NCI-H82 treated with DMSO at 0.1 percent for 48 hours (cell line): ENCODE measurements around the gene CELF2.
"Not testable (repeated sequence)": the region's sequence is repeated elsewhere in the genome, so short reads cannot be mapped to it uniquely, and the experiment has no call there.

Source experiments
- DNase-seq: peaks from one replicate; lab custom pipeline; 2025; ENCODE audit not compliant: unreplicated experiment; lab: John Stamatoyannopoulos, UW

The CELF2 gene

DNA sequence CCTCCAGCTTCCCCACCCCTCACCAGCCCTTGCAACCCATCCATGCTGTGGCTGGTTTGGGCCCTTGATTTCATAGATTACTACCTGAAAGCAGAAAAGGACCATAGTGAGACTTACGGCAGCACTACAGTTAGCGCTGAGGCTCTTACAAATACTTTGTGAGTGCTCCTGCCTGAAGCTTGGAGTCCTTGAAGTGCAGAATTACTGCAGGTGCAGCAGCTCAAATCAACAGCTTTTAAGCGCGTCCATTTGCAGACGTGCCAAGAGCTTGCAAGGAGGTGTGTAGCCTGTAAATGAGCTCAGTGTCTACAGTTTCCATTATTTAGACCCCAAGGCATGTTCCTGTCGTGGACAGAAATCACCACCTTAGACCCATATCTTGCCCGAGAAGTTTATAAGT is 103.0 kb downstream of the CELF2 start:
- no peak for DNase-seq

GRCh38 chr10:11123892-11124291 is 106.2 kb downstream of the CELF2 start:
- DNase-seq, result not testable (repeated sequence)

- no peak for DNase-seq
Measured at GRCh38 chr10:11125004-11125403, 107.3 kb downstream of the CELF2 start.

DNA sequence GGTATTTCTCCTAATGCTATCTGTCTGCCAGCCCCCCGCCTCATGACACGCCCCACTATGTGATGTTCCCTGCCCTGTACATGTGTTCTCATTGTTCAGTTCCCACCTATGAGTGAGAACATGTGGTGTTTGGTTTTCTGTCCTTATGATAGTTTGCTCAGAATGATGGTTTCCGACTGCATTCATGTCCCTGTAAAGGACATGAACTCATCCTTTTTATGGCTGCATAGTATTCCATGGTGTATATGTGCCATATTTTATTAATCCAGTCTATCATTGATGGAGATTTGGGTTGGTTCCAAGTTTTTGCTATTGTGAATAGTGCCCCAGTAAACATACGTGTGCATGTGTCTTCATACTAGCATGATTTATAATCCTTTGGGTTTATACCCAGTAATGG is 109.3 kb downstream of the CELF2 start:
- DNase-seq, result not testable (repeated sequence)

DNA sequence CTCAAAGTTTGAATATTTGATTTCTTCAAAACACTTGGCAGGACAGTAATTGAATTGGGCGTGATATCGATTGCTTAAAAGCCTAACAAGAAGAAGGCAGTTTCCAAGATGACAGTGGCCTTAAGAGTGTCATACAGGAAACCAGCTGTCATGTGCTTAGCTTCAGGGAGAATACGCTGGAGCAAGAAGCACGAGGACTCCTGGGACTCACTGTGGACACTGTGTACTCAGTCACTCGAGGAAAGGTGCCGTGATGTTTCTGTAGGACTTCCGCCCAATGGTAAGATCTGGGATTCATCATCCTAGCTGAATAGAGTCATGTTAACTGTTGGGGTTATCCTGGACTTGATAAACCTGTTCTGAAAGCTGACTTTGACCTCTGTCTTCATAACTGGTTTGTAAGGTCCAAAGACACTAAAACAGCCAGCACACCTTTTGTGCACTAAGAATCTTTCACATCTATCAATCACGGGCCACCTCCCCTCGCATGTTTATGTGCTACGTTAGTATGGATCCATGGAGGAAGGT is 113.5 kb downstream of the CELF2 start:
- DNase-seq, result no peak

DNA sequence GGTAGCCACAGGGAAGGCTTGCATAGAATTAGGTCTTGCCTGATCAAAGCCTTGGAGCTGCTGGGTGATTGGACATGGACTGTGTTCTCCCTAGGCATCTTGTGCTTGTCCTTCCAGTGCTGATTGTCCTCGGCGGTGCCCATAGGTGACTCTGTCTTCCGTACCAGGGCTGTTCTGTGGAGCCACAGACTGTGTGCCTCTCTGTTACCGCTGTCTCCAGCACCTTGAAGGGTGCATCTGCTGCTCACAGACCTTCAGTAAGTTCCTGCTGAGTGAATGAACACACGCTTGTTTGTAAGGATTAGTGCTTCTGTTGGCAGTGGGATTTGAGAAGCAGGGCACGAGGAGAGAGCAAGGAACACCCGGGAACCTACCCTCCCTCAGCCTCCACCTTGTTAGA is 116.7 kb downstream of the CELF2 start:
- DNase-seq, result no peak

GRCh38 chr10:11135709-11136108 is 118.0 kb downstream of the CELF2 start:
- DNase-seq, result no peak

DNA sequence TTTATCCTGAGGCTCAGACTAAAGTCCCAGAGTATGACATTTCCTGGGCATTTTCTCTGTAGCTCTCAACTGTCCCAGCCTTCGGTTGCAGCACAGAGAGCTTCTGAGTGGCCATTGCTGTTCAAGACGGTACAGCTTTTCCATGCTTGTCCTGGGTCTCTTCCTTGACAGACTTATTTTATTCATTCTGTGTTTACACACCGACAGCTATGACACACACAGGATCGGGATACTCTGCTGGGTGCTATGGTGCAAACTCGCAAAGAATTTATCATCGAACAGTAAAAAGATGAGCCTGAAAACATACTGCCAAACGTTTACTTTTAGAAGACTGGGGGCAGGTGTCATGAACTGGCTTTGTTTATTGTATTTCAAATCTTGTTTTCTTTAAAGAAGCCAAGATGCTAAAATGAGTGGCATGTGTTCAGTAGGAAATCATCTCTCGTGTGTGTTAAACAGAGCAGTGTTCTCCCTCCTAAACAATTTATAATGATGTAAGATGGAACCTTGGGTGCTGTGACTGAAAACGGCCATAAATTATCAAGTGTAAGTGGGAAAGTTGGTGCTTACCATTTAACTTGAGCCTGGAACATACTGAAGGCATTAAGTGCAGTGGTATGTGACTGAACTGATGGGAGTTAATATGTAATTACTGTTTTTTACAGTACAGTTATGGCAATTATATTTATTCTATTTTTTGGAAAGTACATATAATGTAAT is 120.8 kb downstream of the CELF2 start:
- DNase-seq, result no peak

DNA sequence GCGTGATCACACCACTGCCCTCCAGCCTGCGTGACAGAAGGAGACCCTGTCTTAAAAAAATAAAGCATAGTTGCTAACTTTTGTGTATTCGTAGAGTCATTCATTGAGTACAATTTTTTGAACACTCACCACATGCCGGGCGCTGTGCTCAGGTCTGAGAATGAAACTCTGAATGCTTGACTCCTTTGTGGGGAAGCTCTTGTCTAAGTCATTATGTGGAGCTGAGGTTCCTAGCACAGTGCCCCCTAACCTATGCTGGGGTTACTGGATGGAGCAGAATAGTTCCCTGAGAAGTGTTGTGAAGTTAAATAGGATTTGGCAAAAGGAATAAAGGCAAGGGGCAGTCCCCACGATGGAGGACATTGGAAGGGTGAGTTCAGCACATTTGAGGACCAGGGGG is 123.3 kb downstream of the CELF2 start:
- no peak for DNase-seq

DNA sequence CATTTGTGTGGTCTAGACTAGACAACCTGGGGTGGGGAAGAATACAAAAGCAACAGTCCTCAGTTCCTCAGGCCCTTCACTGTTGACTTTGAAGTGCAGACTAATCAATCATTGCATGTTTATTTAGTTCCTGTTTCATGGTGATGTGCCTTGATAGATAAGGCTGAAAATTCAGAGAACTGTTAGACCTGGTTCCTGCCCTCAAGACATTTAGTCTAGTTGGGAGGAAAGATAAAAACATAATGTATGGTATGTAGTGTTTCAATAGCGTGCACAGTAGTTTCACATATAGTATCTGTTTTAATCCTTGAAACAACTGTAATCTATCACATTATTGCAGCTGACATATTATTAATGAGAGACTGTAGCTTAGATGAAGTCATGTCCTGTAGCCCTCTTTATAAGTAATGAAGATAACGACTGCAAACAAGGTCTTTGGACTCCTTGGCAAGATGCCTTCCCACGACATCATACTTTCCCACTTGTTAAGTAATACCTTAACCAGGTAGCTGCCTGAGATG is 124.0 kb downstream of the CELF2 start:
- no peak for DNase-seq

DNA sequence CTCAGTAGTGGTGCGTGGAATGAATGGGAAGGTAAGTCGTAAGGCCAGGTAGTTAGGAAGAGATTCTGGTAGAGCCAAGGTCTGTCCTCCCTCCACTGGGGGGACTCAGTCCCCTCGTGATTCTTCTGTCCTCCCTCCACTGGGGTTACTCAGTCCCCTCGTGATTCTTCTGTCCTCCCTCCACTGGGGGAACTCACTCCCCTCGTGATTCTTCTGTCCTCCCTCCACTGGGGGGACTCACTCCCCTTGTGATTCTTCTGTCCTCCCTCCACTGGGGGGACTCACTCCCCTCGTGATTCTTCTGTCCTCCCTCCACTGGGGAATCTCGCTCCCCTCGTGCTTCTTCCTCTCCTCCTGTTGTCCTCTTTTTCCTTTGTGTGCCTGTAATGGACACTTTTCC is 125.1 kb downstream of the CELF2 start:
- no peak for DNase-seq

- no peak for DNase-seq
Measured at GRCh38 chr10:11143242-11143641, 125.6 kb downstream of the CELF2 start.

DNA sequence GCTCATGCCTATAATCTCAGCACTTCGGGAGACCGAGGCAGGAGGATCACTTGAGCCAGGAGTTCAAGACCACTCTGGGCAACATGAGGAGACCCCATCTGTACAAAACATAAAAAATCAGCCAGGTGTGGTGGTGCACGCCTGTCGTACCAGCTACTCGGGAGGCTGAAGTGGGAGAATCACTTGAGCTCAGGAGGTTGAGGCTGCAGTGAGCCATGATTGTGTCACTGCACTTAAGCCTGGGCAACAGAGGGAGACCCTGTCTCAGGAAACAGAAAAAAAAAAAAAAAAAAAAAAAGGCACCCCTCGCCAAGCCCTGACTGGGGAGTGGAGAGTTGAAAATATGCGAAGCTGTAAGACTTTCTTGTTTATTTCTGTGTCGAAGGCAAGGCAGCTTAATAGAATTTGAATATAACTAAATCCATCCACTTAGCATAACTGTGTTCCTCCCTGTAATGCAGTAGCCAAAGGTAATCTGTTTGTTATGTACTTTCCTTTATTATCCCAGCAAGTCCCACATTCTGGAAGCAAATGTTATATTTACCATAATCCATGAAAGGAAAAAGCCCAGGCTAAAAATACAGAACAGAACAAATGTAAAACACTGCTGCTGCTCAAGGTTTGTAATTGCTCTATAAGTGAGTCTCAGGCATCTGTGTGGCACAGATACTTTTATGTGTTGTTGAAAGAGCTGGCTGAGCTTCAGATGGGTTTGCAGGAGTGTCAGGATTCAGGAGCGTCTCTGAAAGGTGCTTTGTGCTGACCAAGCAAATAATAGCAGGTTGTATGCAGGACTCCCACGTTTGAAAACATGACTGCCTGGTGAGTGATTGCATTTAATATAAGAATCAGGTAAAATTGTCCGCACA is 127.2 kb downstream of the CELF2 start:
- DNase-seq, result no peak

GRCh38 chr10:11145495-11145855 is 127.8 kb downstream of the CELF2 start:
- DNase-seq, result no peak

DNA sequence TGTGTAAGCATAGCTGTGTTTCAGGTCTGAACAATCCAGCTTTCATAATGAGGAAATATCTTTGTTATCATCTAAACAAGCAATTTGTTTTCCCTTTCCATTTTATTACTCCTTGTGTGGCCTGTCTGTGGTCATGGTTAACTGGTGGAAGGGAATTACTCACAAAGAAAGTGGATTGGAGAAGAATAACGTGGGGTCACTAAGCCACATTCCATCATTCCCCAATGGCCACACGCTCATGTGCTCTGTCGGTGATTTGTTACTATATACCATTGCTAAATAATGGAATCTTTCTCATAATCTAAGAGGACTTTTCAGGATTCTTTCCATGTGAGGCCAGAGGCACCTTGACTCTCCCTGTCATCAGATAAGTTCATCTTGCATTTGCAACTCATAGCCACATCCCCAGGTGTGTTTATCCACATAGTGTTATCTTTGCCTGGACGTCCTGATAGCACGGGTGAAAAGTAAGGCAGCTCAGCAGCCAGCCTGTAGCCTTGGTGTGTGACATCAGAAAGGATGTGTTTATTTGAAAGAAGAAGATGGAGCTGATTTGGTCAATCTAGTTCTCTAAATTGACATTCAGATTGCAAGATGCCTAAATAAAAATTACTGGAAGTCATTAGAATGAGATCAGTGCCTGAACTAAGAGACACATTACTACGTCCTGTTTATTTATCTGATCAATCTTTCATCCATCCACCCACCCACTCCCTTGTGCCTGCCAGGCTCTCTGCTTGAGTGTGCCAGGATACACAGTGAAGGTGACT is 128.9 kb downstream of the CELF2 start:
- DNase-seq, result no peak

DNA sequence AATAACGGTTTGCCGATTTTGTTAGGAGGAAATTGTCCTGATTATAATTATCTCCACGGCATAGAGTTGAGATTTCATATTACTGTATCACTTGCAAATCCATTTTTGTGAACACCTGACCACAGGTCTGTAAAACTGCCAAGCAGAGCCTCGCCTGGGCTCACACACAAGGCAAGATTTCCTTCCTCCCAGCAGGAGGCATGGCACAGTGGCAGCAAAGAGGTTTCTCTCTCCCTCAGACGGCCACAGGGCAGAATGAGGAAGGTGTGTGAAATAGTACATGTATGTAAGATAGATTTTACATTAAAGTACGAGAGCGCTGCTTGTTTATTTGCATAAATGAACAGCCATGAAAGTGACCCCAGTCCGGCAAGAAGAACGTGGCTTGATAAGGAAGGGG is 130.1 kb downstream of the CELF2 start:
- DNase-seq, result no peak

DNA sequence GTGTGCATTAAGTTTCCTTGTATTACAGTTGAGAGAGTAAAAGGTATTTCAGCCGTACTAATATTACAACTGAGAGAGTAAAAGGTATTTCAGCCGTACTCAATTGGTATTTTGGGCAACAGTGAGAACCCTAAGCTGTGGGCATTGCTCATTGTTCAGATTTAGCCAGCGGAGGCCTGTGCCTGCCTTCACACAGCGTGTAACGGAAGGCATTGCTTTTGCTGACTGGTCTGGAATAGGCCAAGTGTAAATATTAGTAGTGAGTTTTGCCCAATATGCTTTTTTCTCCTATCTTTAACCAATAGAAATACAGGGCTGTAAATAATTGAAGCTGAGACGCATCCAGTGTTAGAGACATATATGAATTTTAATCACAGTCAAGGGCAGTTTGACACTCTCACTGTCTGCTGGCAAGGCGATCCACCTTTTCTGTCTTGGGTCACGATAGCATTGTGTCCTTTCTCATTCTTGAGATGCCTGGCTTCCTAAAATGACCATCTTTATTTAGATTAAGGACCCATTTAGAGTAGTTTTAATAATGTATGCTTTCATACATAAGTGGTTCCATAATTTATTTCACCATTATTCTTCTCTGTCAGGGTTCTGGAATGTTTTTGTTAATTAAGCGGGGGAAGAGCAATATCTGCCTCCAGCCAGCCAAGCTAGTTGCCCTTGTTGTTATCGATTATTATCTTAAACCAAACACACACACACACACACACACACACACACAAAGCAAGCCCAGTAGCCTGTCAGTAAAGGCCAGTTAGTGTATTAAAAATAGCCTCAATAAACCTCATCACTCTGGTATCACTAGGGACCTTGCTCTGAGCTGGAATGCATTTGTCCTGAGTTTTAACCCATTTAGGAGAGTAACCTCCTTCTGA is 130.7 kb downstream of the CELF2 start:
- no peak for DNase-seq

DNA sequence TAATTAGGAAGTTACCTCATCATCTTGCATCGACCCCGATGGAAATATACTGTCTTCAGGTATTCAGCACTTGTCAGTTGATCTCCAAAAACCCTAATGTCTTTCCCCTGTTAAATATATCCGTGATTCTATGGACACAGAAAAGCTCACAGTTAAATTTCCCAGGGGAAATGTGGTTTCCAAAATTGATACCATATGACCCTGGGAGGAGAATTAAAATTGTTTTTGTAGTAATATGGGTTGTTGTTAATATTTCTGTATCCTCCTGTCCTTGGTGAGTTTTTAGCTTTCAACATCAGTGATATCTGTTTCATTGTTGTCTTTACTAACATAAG is 132.1 kb downstream of the CELF2 start:
- DNase-seq, result no peak

DNA sequence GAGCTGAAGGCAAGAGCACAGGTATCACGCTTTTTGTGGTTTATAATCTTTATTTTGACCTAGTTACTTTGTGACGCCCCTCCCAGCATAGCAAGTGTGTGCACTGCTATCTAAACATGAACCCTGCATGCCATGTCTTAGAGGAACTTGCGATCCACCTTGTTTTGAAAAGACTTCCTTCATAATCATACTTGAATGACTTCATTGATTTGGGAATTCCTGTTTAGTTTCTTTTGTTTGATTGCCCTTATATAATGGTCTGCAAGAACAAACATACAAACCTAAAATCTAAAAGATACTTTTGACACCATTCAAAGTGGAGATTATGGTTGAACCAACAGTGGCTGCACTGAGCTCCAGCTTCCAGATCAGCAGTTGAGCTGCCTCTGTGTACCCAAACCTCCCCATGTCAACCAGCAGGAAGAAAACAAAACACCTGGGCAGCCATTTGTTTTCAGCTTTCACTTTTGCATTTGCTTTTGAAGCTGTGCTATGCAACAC is 132.6 kb downstream of the CELF2 start:
- DNase-seq, result no peak

GRCh38 chr10:11150879-11151415 is 133.3 kb downstream of the CELF2 start:
- DNase-seq, result no peak
